GM19023 (cell line): ENCODE results near the gene EDN2.

ENCODE experiments used
- ATAC-seq: cut with Tn5 transposase; IDR thresholded peaks from one replicate; pipeline ENCODE4 v1.9.1; 2021; ENCODE audit warnings: mild to moderate bottlenecking, moderate library complexity; ENCODE audit not compliant: unreplicated experiment

EDN2 gene

DNA sequence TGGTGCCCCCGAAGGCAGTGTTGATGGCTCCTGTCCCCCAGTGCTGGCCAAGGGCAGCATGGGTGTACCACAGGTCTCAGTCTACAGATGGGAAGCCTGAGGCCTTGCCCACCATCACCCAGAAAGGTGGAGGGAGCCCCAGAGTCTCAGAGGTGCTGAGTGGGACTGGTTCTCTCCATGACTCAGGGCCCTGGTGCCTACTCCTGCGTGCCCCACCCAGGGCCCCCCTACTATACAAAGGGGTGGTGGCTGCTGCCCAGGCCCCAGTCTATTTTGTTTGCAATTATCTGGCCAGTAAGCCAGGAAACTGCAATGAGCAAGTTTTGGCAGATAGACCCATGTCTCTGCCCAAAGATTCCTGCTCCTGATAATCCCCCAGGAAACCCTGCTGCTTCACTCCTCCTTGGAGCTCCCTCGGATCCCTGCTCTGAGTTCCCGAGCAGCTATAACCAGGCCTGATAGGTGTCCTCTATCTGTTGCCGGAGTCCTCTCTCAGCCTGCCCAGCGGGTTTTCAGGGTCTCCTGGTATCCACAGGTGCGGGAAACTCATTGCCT lies 41.7 kb downstream of the EDN2 start:
- ATAC-seq: no peak

DNA sequence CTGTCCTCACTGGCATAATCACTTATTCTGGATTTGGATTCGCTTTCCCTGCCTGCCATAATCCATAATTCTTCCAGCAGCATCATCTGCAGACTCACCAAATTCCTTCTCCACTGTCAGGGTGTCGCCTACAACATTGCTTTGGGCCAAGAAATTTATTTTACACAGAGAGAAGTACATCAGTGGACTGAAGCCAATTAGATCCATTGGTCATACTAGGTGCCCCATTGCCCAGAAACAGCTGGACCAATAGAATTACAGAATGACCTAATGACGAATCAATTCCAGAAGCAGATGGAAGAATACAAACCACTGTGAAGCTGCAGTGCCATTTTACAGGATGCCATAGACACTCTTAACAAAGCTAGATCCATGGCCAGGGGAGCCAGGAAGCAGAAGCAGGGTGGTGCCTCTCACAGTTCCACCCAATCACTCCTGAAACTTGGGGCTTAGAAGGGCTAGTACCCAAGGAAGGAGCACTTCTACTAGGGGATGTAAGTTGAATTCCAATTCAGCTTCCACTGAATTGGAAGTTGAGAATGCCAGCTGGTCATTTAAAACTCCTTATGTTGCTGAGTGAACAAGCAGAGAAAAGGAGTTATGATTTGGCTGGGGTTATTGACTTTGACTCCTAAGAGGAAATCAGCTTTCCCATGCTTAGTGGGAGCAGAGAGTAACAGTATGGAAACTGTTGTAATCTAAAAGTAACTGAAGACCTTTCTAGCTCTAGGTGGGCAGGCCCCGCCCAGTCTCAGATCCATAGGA lies 44.0 kb downstream of the EDN2 start:
- no peak for ATAC-seq

DNA sequence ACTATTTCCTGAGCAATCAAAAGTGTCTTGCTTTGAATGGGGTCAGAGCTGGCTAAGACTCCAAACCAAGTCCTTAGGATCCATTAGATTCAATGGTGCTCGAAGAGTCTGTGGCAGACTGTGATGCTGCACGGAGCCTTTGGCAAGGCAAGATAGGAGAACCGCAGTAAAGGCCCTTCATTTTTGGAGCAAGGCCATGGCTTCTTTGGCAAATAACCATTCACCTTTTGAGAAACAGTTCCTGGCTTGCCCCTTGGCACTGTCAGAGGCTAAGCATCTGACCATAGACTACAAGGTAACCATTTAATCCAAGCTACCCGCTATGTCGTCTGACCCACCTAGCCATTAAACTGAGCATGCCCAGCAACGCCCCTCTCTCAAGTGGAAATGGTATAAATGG lies 45.2 kb downstream of the EDN2 start:
- ATAC-seq: no peak

DNA sequence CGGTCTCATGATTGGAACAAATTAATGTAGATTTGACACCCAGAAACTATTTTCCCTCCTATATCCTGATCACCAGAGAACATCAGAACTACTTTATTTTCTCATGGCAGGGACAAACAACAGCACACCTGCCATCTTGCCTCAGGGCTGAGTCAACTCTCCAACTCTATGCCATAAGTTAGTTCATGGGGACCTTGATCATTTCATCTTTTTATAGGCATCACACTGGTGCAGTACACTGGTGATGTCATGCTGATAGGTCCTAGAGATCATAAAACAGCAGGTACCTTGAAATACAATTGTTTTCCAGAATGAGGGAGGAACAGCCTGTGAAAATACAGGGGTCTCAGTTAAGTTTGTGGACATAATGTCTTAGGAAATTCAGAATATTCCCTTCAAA lies 45.8 kb downstream of the EDN2 start:
- no peak for ATAC-seq

DNA sequence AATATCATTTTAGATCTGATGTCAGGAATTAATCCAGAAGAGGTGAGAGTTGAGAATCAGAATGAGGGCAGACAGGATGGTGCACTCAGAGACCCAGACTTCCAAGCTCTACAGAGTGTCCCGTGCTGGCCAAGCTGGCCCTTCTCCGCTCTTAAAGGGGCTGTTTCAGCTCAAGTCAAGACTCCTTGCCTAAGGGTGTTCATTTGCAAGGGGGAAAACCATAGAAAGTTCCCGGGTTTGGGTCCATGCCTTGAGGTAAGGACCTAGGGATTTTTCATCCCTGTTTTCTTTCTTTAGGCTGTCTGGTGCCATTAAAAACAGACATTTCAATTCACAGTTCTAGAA lies 47.5 kb downstream of the EDN2 start:
- no peak for ATAC-seq

DNA sequence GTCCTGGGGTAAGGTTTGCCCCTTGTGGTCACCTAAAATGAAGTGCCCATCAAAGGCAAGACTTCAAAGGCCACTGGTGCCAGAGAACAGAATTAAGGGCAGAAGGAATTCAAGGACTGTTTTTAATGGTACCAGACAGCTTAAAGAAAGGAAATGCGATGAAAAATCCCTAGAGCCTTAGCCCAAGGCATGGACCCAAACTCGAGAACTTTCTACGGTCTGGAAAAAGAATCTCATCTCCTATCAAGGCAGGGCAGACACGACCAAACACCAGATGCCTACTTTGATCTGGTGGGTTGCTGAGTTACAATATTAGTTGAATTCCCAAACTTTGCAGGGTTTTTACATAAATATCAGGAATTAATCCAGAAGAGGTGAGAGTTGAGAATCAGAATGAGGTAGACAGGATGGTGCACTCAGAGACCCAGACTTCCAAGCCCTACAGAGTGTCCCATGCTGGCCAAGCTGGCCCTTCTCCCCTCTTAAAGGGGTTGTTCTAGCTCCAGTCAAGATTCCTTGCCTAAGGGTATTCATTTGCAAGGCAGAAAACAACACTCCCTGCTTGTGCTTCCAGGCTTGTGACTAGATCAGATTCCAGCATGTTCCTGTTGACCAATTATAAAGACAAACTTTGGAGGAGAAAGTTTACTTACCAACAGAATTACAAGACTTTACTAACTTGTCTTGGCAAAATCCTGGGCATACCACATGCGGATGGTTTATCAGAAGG lies 48.0 kb downstream of the EDN2 start:
- no peak for ATAC-seq

DNA sequence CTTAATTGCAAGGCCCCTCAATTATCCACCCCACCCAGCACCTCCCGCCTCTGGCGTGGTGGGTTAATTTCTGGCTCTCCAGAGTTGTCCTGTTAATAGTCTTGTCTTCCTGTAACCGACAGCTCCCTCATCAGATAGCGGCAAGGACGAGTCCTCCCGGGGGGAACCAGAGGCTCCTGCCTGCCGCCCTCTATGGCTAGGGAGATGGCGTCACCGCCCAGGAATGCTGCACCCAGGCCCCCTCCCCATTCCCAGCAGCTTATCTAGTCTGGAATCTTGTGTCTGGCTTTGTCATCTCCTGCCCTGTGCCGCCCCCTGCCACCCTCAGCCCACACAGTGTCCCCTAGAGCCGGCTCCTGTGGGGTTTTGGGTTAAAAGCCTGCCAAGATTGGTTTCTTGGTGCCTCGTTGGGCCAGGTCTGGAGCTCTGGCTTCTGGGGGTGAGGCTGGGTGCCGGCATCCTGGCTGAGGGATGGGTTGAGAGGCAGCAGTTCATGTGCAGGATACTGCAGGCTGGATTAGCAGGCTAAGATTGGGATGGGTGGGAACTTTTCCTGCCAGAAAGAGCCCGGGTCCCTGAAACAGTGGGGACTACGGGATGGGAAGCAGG lies 48.8 kb downstream of the EDN2 start:
- ATAC-seq: no peak

DNA sequence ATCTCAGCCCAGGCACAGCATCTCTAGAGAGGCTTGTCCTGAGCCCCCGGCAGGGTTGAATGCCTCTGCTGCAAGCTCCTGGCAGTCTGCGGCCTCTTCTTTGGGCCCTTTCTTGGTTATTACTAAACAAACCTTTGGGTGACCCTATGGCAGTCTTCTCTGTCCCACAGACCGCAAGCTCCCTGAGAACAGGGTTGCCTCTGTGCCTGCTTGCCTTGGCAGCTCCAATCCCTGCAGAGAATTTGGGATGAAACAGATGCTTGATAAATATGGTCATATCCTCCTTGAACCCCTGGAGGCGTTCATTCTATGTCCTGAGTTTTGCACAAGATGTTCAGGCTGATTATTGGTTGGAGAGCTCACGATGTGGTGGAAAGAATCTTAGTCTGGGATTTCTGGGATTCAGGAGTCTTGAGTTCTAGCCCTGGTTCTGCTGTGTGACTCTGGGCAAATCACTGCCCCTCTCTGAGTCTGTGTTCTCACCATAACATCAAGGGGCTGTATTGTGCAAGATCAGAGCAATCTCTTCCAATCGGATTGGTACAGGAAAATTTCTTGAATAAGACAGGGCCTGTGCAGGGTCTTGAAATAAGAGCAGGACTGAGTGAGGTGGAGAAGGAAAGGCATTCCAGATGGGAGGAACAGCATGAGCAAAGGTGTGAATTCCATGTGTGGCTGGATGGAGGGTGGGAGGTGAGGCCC lies 49.6 kb downstream of the EDN2 start:
- ATAC-seq: no peak

DNA sequence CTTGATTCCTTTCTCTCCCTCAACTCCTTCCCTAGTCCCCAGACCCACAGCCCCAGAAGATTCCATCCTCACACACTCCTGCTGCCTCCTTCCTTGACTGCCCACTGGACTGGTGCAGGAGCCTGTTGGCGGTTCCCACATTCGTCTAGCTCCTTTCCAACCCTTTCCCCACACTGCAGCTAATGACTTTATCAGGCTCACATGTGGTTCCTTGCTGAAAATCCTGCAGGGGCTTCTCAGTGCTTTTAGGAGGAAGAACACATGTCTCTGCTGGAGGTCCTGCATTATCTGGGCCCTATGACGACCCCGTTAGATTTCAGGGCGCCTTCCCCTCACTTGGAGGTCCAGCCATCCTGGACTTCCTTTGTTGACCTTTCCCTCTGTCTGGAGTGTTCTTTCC lies 50.2 kb downstream of the EDN2 start:
- ATAC-seq: no peak

DNA sequence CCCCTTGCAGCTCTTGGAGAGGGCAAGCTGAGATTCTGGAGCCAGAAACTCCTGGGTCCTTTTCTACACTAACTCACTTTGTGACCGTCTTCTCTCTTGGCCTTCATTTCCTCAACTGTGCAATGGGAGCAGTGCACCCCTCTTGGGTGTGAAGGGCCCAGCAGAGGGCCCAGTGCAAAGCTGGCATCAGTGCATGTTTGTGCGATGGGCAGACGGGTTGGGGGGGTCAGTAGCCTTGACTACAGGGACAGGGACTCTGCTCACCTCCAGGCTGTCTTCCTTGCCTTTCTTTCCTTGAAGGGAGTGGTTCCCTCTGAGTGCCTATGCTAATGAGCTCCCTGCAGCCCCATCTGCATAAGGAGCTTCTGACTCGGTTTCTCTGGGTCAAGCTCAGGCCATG lies 51.0 kb downstream of the EDN2 start:
- no peak for ATAC-seq

DNA sequence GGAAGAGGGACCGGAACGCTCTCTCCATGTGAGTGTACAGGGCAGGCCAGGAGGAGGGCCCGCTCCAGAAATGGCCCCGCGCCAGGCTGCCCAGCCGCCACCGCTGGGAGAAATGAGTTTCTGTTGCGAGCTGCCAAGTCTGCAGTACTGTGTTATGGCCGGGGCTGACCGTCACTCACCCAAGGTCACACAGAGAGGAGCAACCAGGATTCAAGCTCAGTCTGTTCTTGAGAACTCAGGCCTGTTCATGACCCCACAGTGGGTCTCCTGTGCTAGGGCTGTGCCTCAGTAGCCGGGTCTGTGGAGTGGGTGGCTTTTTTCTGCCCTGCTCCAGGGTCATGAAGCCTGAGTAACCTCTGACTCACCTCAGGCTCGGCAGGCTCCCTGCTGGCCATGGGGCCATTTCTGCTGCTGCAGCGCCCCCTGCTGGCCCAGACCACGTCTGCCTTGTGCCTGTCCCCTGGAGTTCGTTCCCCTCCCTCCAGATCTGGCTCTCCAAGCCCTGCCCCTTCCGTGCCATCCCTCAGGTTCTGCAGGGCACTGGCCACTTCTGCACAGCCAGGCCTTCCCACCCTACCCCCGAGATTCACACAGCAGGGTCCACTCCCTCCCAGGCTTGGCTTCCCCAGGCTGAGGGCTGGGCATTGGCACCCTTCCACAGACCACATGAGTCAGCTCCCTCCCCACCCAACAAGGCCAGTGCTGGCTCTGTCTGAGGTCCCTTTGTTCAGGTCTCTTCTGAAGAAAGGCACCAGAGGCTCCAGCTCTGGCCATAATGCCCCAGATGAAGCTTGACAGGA lies 51.8 kb downstream of the EDN2 start:
- ATAC-seq: no peak

DNA sequence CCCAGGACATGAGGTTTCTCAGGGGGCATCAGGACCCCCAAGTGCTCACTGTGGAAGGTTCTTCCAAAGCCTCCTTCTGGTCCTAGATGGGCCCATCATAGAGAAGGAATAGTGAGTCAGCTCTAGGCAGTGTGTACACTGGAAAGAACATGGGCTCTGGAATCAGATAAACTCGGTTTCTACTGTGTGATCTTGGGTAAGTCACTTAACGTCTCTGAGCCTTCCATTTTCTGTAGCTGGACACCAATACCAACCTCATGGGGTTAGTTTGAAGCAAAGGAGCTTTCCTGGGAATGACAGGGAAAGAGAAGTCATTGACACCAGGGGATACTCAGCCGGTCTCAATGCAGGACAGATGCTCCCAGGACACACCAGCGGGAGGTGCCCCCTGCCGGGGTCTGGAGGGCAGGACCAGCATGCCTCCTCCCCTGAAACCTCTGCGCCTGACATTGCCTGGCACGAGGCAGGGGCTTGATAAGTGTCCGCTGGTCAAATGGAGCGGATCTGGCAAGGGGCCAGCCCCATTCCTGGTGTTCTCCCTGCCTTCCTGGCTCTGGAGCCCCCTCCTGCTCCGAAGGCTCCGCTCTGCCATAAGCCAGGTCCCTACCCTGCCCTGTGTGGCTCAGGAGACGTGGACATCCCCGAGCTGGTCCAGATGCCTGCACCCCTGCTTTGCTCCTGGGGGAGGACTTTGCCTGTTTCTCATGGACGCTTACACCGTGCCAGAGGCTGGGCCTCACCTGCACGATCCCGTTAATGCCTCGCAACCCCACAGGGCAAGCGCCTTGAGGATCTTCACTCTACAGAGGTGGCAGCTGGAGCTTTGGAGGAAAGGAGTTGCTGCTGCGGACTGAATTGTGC lies 52.8 kb downstream of the EDN2 start:
- ATAC-seq: no peak

DNA sequence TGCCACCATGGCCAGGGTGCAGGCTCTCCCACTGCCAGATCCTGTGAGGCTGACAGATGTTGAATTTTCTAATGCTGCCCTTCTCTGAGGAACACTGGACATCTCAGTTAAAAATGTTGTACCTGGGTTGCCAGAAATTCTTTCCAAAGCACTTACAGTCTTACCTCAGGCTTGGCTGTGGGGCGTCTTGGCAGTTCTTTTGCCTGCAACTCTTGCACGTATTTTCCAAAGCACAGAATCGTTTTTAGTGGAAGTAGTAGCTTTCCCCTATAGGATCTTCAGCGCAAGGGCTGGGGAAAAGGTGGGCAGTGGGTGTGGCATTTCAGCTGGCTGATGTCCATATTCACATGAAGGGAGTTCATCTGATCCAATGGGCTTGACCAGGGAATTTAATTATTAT lies 53.9 kb downstream of the EDN2 start:
- ATAC-seq: no peak

DNA sequence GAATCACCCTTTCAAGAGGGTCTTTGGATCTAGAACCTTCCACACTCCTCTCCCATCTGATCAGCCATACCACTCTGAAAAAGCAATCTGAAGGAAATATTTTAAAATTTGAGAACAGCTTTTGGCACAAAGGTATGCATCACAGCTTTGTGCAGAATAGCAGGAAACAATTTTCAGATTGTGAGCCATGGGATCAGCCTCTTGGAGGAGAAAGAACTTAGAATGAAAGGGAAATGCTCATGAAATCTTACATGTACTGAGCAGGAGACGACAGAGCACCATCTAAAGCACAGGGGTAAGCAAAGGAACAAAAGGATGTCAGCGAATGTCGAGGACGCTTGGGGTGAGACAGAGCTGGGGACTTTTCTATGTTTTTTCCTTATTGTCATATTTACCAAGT lies 54.4 kb downstream of the EDN2 start:
- no peak for ATAC-seq

DNA sequence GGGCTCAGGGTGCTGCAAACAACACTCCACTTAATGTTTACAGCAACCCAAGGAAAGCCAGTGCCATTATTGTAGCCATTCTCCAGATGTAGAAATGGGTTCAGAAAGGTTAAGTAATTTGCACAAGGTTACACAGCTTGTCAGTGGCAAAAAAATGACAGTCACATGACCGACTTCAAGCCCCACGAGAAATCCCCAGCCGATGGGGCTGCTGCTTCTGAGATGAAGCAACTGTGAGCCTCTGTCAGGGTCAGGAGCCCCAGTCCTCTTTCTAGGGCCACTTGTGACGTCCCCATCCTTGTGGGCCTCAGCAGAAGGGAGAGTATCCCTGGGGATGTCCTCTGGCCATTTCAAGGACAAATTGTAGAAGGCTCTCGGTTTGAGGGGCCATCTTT lies 54.8 kb downstream of the EDN2 start:
- ATAC-seq: no peak
